Measurements from ENCODE around the gene ARPC5.
A peak's percentile ranks its signal among the peaks of the same experiment; 100 is the strongest.

The ARPC5 gene

GRCh38 chr1:183585038-183585437 lies 50.5 kb downstream of the ARPC5 start:
- no peak for DNase-seq (ENCODE audit: low read depth)

GRCh38 chr1:183584147-183584546 lies 51.4 kb downstream of the ARPC5 start:
- DNase-seq (ENCODE audit: low read depth), result no peak

GRCh38 chr1:183583466-183583865 lies 52.1 kb downstream of the ARPC5 start:
- DNase-seq (ENCODE audit: low read depth), result peak; percentile 19

- no peak for DNase-seq (ENCODE audit: low read depth)
These were observed 53.4 kb downstream of the ARPC5 start for GRCh38 chr1:183582021-183582713.

GRCh38 chr1:183580281-183580682 lies 55.3 kb downstream of the ARPC5 start:
- DNase-seq (ENCODE audit: low read depth), result peak; percentile 57

- no peak for DNase-seq (ENCODE audit: low read depth)
These were observed 56.7 kb downstream of the ARPC5 start for GRCh38 chr1:183578856-183579255.

- no peak for DNase-seq (ENCODE audit: low read depth)
These were observed 57.6 kb downstream of the ARPC5 start for GRCh38 chr1:183577897-183578465.

GRCh38 chr1:183576537-183576936 lies 59.0 kb downstream of the ARPC5 start:
- DNase-seq (ENCODE audit: low read depth), result no peak

- DNase-seq (ENCODE audit: low read depth), result no peak
These were observed 60.0 kb downstream of the ARPC5 start for GRCh38 chr1:183575606-183576005.

GRCh38 chr1:183572721-183573120 lies 62.9 kb downstream of the ARPC5 start:
- DNase-seq (ENCODE audit: low read depth), result peak; percentile 50

GRCh38 chr1:183571678-183572268 lies 63.8 kb downstream of the ARPC5 start:
- DNase-seq (ENCODE audit: low read depth), result peak; percentile 71
